HG03097 (cell line): ENCODE results near the gene POLRMT.

Source experiments
- ATAC-seq: cut with Tn5 transposase; IDR thresholded peaks from one replicate; pipeline ENCODE4 v1.9.1; 2021; ENCODE audit not compliant: unreplicated experiment, low FRiP score

The POLRMT gene

DNA sequence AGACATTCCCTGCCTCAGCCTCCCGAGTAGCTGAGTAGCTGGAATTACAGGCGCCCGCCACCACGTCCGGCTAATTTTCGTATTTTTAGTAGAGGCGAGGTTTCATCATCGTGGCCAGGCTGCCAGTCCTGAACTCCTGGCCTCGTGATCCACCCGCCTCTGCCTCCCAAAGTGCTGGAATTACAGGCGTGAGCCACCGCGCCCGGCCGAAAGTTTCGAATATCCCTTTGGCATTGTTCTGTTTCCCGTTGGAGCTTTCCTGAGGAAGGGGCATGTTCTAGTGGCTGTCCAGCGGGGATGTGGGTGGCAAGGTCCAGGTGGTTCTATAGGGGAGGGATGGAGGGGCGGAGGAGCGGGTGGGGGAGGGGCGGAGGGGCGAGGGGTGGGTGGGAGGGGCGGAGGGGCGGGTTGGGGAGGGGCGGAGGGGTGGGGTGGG, 63.1 kb downstream of the POLRMT start:
- no peak for ATAC-seq

DNA sequence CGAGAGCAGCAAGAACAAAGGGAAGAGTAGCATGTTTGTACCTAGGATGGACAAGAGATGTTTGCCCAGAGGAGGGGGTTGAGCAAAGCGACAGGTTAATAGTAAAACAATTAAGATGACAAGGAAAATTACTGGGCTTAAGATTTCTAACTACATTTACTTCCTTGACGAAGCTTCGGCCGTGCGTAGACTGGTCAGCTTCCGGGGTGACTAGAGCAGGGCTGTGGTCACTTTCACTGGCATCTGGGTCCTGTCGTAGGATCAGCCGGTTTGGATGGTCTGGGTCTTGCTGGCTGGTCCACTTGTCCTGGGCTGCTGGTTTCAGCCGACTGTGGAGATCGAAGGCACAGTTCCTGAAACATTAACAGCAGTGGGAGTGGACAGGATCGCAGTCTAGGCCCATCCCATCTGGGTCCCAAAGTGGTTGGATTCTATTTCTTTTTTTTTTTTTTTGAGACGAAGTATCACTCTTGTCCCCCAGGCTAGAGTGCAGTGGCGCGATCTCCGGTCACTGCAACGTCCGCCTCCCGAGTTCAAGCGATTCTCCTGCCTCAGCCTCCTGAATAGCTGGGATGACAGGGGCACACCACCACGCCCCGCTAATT, 65.9 kb downstream of the POLRMT start:
- no peak for ATAC-seq
